Measurements from ENCODE around the gene ZPLD1.

Gene ZPLD1

DNA sequence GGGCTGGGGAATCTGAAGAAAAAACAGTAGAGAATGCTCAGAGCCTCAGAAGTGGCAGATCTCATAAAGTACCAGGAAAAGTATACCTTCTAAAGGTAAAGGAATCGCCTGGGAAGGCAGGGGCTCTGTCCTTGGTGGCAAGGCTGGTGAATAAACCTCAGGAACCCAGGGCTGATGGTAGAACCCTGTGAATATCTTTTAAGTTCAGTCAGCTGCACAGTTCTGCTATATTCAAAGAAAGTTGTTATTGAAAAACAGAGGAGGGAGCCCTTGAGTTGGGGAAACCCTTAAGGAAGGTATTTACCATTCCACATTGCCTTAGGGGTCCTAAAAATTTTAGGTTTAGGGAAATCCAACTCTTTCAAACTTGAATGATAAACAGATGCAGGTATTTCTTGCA is 31.2 kb downstream of the ZPLD1 start:
- FAIRE-seq (no peak), DNase-seq (ENCODE audit: low spot score) (no peak)

DNA sequence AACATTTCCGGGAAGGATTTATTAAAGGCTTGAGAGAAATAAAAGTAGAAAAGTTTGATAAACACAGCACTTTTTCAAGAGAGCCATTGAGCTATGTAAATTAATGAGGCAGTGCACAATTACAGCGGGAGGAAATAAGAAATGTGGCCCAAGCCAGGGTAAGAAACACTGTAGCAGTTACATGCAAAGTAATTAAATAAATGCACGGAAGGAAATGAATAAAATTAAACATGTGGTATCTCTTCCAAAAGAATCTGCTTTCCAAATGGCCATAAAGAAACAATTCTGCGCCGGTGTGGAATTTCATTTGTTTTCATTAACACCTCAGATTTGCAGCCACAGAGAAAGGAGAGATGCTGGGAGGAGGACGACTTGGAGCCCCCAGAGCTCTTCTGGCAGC is 35.3 kb downstream of the ZPLD1 start:
- DNase-seq (ENCODE audit: low spot score), result no peak
- FAIRE-seq, result no peak

DNA sequence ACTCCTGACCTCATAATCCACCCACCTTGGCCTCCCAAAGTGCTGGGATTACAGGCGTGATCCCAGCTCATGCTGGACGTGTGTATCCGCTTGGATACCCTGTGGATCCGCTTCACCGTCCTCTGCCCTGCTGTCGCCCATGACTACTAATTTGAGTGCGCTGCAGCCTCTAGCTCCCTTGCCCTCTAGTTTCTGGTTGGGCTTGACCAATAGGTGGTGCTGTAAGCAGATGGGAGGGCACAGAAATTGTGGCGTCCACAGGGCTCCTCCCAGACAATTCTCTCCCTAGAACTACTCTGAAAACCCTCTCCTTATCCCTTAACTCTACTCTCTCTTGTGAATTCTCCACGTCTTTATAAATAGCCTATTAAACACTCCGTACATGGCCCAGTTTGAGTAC is 36.2 kb downstream of the ZPLD1 start:
- FAIRE-seq, result no peak
- no peak for DNase-seq (ENCODE audit: low spot score)

DNA sequence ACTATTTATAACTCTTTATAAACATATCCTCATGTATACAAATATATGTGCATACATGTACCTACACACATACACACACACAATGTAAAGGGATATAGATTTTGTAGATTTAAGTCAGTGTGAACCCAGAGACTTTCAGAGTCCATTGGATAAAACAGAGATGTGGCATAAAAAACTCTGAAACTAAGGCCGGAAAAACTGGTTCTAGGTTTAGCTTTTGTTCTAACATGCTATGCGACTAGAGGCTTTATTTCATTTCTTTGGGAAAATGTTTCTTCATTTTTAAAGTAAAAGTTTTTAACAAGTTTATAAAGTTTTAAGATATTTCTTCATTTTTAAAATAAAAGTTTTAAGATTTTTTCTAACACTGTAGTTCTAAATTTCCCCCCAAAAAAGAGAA is 36.7 kb downstream of the ZPLD1 start:
- DNase-seq (ENCODE audit: low spot score) (no peak), FAIRE-seq (no peak)

DNA sequence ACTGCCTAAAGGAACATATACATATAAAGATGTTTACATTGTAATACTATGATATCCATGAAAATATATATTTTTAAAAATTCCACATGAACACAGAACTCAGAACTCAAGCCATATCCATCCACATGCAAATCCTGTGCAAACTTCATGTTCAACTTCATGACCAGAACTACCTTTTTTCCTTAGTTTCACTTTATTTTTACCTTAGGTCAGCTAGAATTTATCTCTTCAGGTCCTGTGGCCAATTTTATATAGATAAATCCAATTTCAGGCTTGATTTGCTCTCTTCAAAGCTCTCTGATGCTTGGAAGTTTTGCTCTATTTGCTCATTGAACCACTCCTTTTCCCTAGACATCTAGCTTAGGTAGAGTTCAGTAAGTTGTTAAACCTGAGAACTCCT is 38.8 kb downstream of the ZPLD1 start:
- no peak for DNase-seq (ENCODE audit: low spot score)
- no peak for FAIRE-seq

DNA sequence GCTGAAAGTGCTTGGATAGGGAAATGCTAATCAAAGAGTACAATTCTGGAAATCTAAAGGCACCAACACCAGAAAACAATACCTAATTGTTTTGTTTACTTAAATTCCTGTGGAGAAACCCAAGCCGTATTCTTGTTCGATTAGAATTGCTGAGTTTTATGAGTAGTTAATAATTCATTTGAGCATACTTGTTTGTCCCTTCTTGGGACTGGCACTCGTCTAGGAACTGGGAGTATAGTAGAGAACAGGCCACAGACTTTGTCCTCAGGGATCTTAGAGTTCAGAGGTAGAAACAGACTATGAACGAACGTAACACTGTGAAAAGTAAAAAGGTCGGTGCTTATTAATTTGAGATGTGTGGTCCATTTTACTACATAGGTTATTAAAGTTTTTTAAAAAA is 39.4 kb downstream of the ZPLD1 start:
- DNase-seq (ENCODE audit: low spot score) (no peak), FAIRE-seq (no peak)

DNA sequence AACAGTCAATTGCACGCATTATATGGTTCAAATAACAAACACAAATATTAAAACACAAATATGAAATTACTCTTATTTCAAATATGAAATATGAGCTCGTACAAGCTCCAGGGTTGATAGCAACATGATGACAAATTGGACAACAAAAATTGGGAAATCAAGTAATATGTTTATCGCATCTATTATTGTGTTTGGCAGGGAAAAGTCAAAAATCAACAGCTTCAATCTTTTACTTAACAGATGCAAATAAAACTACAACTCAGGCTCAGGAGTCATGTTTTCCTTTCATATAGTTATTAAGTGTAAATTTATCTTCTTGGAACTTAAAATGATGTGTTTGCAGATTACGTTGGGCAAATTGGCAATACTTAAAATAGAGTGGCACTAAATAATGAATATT is 41.4 kb downstream of the ZPLD1 start:
- no peak for DNase-seq (ENCODE audit: low spot score)
- no peak for FAIRE-seq

DNA sequence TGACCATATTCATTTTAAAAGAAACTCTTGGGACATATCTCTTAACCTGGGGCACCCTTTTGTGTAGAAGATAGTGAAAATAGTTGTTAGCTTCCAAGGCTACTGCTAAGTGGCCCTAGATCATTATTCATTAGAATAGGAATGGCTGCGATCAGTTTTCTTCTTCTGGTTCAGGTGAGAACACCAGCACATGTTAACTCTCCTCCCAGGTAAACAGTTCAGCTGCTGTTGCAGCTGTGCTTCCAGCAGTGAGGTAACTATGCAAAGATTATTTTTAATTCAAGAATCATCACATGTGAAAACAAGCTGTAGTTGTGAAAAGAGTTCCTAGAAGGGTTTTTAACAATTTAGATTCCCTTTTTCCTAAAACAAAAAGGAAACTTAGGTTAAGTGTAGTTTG is 43.3 kb downstream of the ZPLD1 start:
- no peak for DNase-seq (ENCODE audit: low spot score)
- no peak for FAIRE-seq

DNA sequence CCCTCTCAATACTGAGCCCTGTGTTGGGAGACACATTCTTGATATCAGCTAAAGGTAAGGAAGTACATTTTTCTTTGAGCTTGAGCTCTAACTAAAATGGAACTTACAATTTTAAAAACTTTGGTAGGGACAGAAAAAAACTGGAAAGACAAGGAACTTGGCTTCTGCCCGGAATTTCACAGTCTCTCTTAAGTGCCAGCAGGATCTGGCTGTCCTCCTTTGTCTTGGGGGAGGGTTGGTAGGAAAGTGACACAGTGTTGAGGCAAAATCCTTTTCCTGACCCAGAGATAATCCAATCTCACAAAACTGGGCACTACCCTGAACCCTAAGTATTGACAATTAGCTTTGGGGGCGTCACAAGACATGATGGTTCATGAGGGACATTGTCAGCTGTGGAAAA is 45.3 kb downstream of the ZPLD1 start:
- FAIRE-seq (no peak), DNase-seq (ENCODE audit: low spot score) (no peak)

DNA sequence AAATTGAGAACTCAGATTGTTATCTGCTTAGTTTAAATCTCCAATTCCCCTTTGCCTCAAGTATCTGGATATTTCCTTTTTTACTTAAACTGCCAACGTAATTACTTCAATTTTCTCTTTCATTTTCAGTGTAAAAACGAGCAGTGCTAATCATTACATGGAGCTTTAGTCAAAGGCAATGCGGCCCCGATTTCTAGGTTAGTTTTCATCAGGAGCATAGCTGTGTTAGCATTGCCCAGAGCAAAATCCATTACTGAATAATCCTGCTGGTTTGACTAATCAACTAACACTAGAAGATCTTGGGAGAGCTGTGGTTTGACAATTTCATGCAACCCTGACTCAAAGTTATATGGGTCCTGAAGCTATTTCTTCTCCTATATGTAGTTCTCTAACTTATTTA is 46.2 kb downstream of the ZPLD1 start:
- no peak for FAIRE-seq
- no peak for DNase-seq (ENCODE audit: low spot score)

DNA sequence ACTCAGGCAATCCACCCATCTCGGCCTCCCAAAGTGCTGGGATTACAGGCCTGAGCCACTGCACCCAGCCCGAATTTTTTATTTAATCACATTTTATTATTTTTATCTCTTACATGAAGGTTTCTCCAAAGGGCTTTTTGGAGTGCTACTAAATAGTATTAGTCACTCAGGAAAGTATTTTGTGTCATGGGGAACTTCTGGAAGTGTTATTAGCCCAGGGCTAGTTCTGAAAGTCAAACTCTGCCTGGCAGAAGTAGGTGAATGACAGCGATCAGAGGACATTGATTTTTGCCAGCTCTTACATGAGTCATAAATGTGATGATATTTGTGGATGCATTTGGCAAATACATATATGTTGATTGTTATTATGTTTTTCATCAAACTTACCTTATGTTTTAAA is 48.7 kb downstream of the ZPLD1 start:
- DNase-seq (ENCODE audit: low spot score) (no peak), FAIRE-seq (no peak)

DNA sequence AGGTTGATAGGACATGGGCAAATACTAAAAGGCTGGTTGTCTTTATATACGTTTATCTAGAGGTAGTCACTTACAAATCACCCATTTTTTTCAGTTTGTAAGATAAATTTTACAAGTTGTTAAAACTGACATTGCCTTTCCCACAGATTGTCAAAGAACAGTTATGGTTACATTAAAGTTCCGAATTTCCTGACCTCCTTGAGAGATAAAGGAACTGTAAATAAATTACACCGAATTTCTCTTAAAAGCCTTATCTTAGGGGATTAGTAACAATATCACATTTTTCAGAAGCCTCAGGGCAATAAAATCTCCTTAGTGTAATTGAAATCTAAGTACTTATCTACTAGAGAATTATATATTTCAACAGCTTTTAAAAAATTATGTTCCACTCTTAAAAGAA is 49.5 kb downstream of the ZPLD1 start:
- no peak for DNase-seq (ENCODE audit: low spot score)
- FAIRE-seq, result no peak

DNA sequence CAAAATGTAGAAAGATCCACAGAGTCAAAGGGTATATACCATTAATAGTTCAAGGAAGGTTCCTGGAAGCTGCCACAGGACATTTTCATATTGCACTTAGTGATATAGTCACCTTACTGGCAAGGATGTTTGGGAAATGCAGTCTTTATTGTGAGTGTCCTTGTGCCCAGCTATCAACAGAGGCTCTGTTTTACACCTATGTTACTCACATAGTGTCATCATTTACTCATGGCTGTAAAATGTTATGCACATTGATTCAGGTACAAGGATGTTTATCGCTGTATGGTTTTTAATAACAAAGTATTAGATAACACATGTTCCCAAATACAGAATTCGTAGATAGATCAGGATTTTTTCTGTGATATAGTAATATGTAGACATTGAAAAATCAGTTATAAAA is 50.9 kb downstream of the ZPLD1 start:
- FAIRE-seq (peak; percentile 17), DNase-seq (ENCODE audit: low spot score) (no peak)

DNA sequence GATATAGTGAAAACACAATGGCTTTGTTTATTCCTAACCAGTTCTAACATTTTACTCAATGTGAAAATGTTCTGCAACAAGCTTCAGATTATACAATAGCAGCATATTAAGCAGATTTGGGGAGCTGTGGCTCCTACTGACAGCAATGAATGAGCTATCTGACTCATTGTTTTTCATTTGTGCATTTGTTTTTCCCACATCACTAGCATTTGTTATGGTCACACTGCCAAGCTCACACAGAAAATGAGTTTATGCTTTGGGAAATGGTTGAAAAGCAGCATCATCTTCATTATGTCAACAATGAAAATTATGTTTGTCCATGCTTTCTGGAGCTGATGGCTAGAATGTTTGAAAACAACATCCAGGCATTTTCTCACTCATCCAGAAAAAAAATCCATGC is 53.5 kb downstream of the ZPLD1 start:
- no peak for FAIRE-seq
- DNase-seq (ENCODE audit: low spot score), result no peak

DNA sequence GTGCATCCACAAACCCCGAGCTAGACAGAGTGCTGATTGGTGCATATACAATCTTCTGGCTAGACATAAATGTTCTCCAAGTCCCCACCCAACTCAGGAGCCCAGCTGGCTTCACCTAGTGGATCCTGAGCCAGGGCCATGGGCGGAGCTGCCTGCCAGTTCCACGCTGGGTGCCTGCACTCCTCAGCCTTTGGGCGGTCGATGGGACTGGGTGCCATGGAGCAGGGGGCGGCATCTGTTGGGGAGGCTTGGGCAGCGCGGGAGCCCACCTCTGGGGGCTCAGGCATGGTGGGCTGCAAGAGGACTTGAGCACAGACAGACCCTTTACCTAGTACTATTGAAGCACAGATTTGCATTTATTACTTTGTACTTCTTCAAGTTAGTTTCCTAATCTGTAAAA is 57.5 kb downstream of the ZPLD1 start:
- no peak for FAIRE-seq
- DNase-seq (ENCODE audit: low spot score), result no peak

DNA sequence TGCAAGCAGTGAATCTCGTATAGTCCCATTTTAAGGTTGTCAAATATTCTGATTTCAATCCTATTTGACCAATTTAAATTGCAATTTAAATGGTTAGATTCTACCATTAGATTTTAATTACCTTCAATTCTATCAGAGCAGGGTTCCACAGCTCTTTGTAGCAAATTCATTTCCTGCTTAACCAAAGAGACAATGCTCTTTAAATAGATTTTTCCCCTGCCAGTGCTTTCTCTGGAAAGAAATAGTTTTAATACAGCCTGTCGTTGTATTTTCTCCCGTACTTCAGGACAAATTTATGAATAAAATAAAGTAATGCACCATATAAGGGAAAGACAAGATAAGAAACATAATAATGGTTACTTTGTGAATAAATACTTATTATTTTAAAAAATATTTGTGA is 62.8 kb downstream of the ZPLD1 start:
- FAIRE-seq (no peak), DNase-seq (ENCODE audit: low spot score) (no peak)

DNA sequence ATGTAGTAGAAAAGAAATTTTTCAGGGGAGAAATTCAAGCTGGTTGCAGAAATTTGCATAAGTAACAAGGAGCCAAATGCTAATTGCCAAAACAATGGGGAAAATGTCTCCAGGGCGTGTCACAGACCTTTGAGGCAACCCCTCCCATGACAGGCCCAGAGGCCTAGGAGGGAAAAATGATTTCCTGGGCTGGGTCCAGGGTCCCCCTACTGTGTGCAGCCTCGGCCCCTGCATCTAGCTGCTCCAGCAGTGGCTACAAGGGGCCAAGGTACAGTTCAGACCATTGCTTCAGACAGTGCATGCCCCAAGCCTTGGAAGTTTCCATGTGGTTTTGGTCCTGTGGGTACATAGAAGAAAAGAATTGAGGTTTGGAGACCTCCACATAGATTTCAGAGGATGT is 70.7 kb downstream of the ZPLD1 start:
- DNase-seq (ENCODE audit: low spot score) (no peak), FAIRE-seq (no peak)

DNA sequence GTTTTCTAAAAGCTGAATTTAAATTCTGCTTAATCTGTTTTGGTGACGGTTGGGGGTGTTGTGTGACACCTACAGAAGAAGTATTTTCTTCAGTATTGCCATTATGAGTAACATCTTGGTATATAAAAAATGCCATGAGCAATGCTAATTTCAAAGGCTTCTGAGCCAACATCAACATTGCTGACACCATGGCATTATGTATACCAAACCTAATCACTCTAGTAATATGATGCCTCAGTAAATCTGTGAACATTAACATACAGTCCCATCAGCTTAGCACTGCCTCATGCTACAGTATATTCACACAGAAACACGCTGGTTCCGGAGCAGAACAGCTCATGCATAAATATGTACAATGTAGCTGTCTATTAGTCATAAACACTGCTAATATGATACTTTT is 75.8 kb downstream of the ZPLD1 start:
- DNase-seq (ENCODE audit: low spot score), result no peak

DNA sequence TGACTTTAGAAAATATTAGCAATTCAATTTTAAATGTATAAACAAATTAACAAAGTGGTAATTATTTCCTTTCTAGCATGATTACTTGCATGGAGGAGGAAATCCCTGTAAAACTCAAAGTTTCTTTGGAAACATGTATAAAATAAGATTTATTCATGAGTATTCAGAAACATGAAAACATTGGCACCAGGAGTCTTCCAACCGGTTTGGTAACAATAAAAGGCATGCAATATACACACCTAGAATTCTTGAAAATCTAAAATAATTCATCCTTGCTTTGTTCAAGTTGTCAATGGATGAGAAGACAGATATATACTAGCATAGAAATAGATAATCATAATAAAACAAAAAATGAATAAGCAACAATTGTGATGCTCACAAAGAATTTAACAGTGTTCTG is 76.4 kb downstream of the ZPLD1 start:
- FAIRE-seq (no peak), DNase-seq (ENCODE audit: low spot score) (no peak)

More for the DNA sequence above, 75.8 kb downstream of the ZPLD1 start:
- no peak for FAIRE-seq

DNA sequence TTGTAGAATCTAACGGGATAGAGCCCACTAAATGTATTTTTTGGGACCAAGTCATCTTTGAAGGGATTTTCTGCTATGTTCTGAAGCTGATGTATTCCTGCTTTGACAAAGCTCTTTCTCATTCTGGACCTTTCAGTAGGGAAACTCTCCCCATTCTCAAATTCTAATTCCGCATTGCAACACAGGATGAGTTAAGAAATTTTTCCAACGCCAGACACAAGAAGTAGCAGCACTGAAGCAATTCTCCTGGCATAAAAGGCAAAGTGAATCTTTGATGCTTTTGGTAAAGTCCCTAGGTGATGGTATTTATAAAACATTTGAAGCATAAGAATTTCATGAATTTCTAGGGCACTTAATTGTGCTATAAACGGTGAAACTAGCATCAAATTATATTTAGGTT is 76.8 kb downstream of the ZPLD1 start:
- FAIRE-seq, result no peak
- DNase-seq (ENCODE audit: low spot score), result no peak

DNA sequence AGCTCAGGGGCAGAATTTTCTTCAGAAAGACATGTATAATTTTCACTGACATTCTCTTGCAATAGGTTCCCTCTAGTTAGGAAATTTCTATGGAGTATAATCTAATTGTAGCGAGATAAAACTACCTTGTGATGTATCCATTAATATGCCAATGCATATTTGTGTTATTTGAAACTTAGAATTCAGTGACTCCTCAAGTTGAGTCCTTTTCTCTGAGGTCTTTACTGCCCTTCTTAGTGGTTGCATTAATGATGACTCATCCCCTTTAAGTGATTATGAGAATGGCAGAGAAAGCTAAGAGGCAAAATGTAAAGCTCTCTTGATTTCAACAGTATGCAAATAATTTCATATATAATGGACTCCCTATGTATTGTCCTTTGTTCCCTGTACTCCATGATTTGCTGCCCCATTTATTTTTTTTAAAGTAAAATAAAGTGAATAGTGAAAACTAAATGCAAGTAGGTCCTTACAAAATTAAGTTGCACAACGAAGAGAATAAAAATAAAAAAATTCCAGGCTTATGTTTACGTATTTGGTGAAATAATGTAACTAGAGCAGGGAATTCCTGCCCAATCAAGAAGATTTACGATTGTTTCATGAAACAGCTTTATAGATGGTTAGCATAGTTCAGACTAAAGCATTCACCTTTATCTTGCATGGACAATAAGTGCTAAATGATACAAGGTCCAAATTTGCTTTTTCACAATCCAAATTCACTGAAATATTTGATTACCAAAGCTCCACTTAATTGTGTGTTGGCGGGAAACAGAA is 78.1 kb downstream of the ZPLD1 start:
- DNase-seq (ENCODE audit: low spot score), result no peak
- FAIRE-seq, result peak; percentile 40

DNA sequence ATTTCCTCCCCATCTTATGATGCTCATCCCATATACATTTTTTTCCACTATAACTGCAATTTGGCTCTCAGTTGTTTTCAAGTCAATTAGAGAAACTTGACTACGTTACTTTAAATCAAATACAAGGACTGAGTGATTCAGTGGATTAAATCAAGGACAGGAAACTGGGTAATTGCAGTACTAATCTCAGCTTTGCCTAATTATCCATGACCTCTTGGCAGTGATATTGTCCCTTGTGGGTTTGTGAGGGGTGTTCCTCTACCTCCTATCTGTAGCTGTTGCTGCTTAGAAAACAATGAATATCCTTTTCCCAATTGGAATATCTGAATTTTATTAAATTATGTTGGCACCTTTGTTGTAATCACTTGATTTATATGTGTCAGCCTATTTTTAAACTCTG is 79.4 kb downstream of the ZPLD1 start:
- DNase-seq (ENCODE audit: low spot score), result no peak
- no peak for FAIRE-seq

DNA sequence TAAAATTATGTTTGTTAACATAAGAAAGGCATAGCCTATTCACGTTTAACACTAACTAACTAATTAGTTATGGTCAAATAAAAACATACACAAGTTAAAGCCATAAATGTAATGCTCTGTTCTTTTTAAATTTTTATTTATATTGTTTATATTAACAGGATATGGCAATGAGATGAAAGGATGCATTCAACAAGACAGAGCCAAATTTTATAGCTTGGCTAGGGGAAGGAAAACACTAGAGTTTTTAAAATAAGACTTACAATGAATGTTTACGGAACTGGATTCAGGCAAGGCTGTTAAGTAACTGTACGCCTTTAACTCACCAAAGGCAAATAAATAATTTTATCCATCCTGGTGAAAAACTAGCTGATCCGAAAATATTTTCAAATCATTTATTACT is 86.4 kb downstream of the ZPLD1 start:
- no peak for DNase-seq (ENCODE audit: low spot score)
- FAIRE-seq, result no peak

DNA sequence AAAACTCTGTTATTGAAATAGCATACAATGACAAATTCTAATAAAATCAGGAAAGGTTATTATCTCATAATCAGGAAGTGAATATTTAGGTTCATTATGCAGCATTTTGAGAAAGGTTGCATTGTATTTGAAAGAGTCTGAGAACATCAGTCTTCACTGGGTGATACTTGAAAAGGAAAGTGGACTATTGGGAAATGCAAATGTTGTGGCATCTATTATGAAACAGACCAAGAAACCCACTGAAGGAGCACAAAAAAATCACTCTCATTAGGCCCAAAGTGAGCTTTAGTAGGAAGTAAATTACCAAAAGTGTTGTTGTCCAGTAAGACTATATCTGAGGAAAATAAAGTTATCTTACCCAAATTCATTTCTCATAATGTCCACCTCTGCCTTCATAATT is 90.8 kb downstream of the ZPLD1 start:
- FAIRE-seq (no peak), DNase-seq (ENCODE audit: low spot score) (no peak)

Measured in urothelium cell line (cell line).